Measurements from ENCODE around the gene TLE2. TPM values are rescaled to one million over a fixed set of nuclear protein-coding genes. Genes with fewer than 3 reads are reported as not detected.

TLE2 gene
- total and polyA plus RNA-seq, 2 of the 4 experiments (the other 2 are of a cell fraction) = under 0.01 to 0.41 TPM

DNA sequence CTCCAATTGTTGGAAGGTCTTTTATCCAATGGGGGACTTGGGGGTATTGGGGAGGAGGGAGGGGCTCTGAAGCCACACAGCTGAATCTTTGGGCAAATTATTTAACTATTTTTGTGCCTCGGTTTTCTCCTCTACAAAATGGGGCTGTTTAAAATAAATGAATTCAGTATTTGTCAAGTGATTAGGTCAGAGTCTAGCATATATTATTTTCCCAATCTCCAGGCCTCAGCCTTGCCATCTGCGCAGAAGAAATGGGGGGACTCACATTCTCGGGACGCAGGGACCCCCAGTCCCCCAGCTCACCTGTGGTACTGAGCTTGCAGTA, 31.7 kb upstream of the TLE2 start (continued):
- TF ChIP-seq ELK1 (IDR thresholded peaks at IDR 0.05; ENCODE audit: borderline replicate concordance, low read depth, low read length) (no peak), MAFK (IDR thresholded peaks at IDR 0.05; ENCODE audit: low read depth, low read length) (no peak), MXI1 (IDR thresholded peaks at IDR 0.05; ENCODE audit: borderline replicate concordance, low read depth, low read length) (no peak)

GRCh38 chr19:3059653-3060052, 30.6 kb upstream of the TLE2 start:
- H4K20me1 ChIP-seq (ENCODE audit: insufficient read depth, low read length) = peaks cover 47% of the 10 kb centered on the region
- no peak overlapping the region for H3K56ac ChIP-seq (ENCODE audit: extremely low read depth, insufficient read depth, low read length)
- no peak overlapping the region for H2BK15ac ChIP-seq (ENCODE audit: low read depth, low read length)
- H2BK5ac ChIP-seq (ENCODE audit: low read depth, low read length, poor library complexity, severe bottlenecking) = no peak overlapping the region
- ChIA-PET CTCF (no interaction called here), POLR2A (ENCODE audit: unreplicated experiment) (no interaction called here)
- no peak overlapping the region for H2AK5ac ChIP-seq (ENCODE audit: low read depth, low read length)
- H2BK120ac ChIP-seq (ENCODE audit: low read depth, low read length) = no peak overlapping the region
- H2AK9ac ChIP-seq (replicated peaks; ENCODE audit: low read depth, low read length, poor library complexity) = no peak overlapping the region
- H3K4me3 ChIP-seq (ENCODE audit: insufficient read depth, low read depth, low read length) = no peak overlapping the region
- H3K18ac ChIP-seq (ENCODE audit: low read depth, low read length) = no peak overlapping the region
- WGBS, 2 experiments (ENCODE audit: extremely low coverage in 2 of 2, insufficient read length in 1 of 2) = 87% methylated on average over 10 of the region's 16 CpGs; no CpG with 5 or more reads in 1 of the 2 experiments
- no peak for ATAC-seq (ENCODE audit: low read depth)
- H4K8ac ChIP-seq (ENCODE audit: low read depth in 2 of 2, low read length in 2 of 2) = no peak overlapping the region
- intact Hi-C loops (cut with micrococcal nuclease) = no loop called here
- H3K79me1 ChIP-seq (ENCODE audit: low read depth in 1 of 2, low read length in 2 of 2) = peaks cover 35 to 66% of the 10 kb centered on the region in 2 experiments
- no peaks in the 10 kb centered on the region for H3K9me3 ChIP-seq (ENCODE audit: control insufficient read depth, insufficient read depth, low read length)
- no peak overlapping the region for H3K27ac ChIP-seq (ENCODE audit: insufficient read depth, low read length)
- in situ Hi-C loops (cut with MboI; ENCODE audit: low sequenced_read_pairs) = no loop called here
- no peak overlapping the region for H2AFZ ChIP-seq (replicated peaks; ENCODE audit: low read length, poor library complexity)
- no peak overlapping the region for H3K14ac ChIP-seq (replicated peaks; ENCODE audit: low read depth, low read length)
- H3K4me2 ChIP-seq (ENCODE audit: low read depth, low read length) = no peak overlapping the region
- TSS peak; percentile 40 for BruUV-seq (replicated peaks)
- H3K23ac ChIP-seq (ENCODE audit: low read depth, low read length) = no peak overlapping the region; the same call in 1 of the 2 replicates
- H3K9me1 ChIP-seq (ENCODE audit: insufficient read depth, low read length) = peaks cover 7% of the 10 kb centered on the region
- no peak overlapping the region for H2BK20ac ChIP-seq (ENCODE audit: low read depth, low read length)
- H4K91ac ChIP-seq (ENCODE audit: insufficient read depth, low read depth, low read length) = no peak overlapping the region
- H3K27me3 ChIP-seq (ENCODE audit: control insufficient read depth, insufficient read depth, low read length) = no peaks in the 10 kb centered on the region
- no peak overlapping the region for H4K5ac ChIP-seq (ENCODE audit: low read depth, low read length)
- no peak for DNase-seq
- TF ChIP-seq CTCF (conservative IDR thresholded peaks at IDR 0.05; ENCODE audit: low read depth, low read length) = no peak
- TF ChIP-seq CEBPB (IDR thresholded peaks at IDR 0.05; ENCODE audit: low read depth, low read length) = no peak
- no peak for TF ChIP-seq BHLHE40 (IDR thresholded peaks at IDR 0.05; ENCODE audit: low read depth, low read length)
- TF ChIP-seq POLR2A (IDR thresholded peaks at IDR 0.05; ENCODE audit: low read depth, low read length) = no peak
- no peak for TF ChIP-seq CHD1 (IDR thresholded peaks at IDR 0.05; ENCODE audit: low read depth, low read length)
- H3K36me3 ChIP-seq (ENCODE audit: control insufficient read depth, insufficient read depth, low read length) = peaks cover 48% of the 10 kb centered on the region
- dilution Hi-C loops (cut with HindIII; ENCODE audit: low sequenced_read_pairs, unreplicated experiment) = no loop called here
- H3K4ac ChIP-seq (ENCODE audit: low read depth, low read length) = no peak overlapping the region
- H3K9ac ChIP-seq (ENCODE audit: low read depth, low read length) = no peak overlapping the region
- peaks cover 31% of the 10 kb centered on the region for H3K4me1 ChIP-seq (ENCODE audit: control insufficient read depth, insufficient read depth, low read length)
